Endothelial cell of umbilical vein (primary cell): ENCODE results near the gene PEAK3. TPM values are rescaled to one million over a fixed set of nuclear protein-coding genes. Genes with fewer than 3 reads are reported as not detected.

Source experiments
- BruUV-seq: library from RNA; stranded (reverse); fragments of 400-500 nt; replicated peaks from 2 replicates; lab custom pipeline; 2021; lab: Mats Ljungman, UMichigan
- CTCF ChIA-PET: fragments of 300-600, 350-600 bp; sonication (Branson Sonifier 250); formaldehyde crosslinking; loops from one replicate; lab custom pipeline; 2021; ENCODE audit warnings: antibody characterized with exemption, inconsistent platforms; lab: Charles Lee
- POLR2A ChIA-PET: fragments of 300-600, 350-600 bp; sonication (Branson Sonifier 250); formaldehyde crosslinking; loops from one replicate; lab custom pipeline; 2021; ENCODE audit warnings: antibody characterized with exemption, inconsistent platforms; lab: Charles Lee
- DNase-seq: peaks from one replicate; pipeline ENCODE4 v3.0.0-alpha.2; 2011; ENCODE audit warnings: low read depth, low spot score
- FAIRE-seq: peaks from 2 replicates; lab custom pipeline; 2011; peaks lifted over from hg19 to GRCh38; lab: Jason Lieb, UNC
- H2AFZ ChIP-seq: 2 replicates; pipeline ENCODE4 v1.6.0; 2012; ENCODE audit warnings: low read depth, low read length, control low read depth, inconsistent platforms
- H3K27ac ChIP-seq: 2 replicates; pipeline ENCODE4 v1.5.1; 2011; ENCODE audit warnings: low read depth, mild to moderate bottlenecking, control low read depth, low read length, moderate library complexity; ENCODE audit not compliant: insufficient read depth
- H3K27me3 ChIP-seq, 2 experiments: 2 replicates each; pipeline versions ENCODE4 v1.6.0 to v1.6.1; 2011; ENCODE audit warnings: low read length in 2 of 2, mixed read lengths in 1 of 2; ENCODE audit not compliant: control insufficient read depth in 2 of 2, insufficient read depth in 2 of 2
- H3K36me3 ChIP-seq, 2 experiments: 2 replicates in 1 of 2; 3 replicates in 1 of 2; pipeline ENCODE4 v1.5.1; 2011; ENCODE audit warnings: low read length in 2 of 2, mild to moderate bottlenecking in 1 of 2, moderate library complexity in 1 of 2; ENCODE audit not compliant: control insufficient read depth in 2 of 2, insufficient read depth in 2 of 2; ENCODE audit errors: extremely low read depth in 1 of 2
- H3K4me1 ChIP-seq: 3 replicates; pipeline ENCODE4 v1.5.1; 2011; ENCODE audit warnings: mild to moderate bottlenecking, low read length; ENCODE audit not compliant: control insufficient read depth, insufficient read depth; ENCODE audit errors: extremely low read depth
- H3K4me2 ChIP-seq: 2 replicates; pipeline ENCODE4 v1.6.1; 2011; ENCODE audit warnings: low read length, control low read depth, mixed read lengths; ENCODE audit not compliant: insufficient read depth
- H3K4me3 ChIP-seq, 3 experiments: fragments of 200-600 bp in 1 of 3; sonication (generic), shearing (Covaris generic) in 1 of 3; replicated peaks in 1 of 3; 2 replicates each; pipeline ENCODE4 v1.5.1; 2011 to 2016; ENCODE audit warnings: control low read depth in 3 of 3, low read length in 3 of 3, mild to moderate bottlenecking in 2 of 3, inconsistent platforms in 1 of 3, low read depth in 1 of 3, moderate library complexity in 1 of 3; ENCODE audit not compliant: insufficient read depth in 1 of 3
- H3K79me2 ChIP-seq: 2 replicates; pipeline ENCODE4 v1.6.0; 2012; ENCODE audit warnings: low read length, inconsistent platforms; ENCODE audit not compliant: control insufficient read depth, insufficient read depth
- H3K9ac ChIP-seq: replicated peaks from 2 replicates; pipeline ENCODE3; 2011; ENCODE audit warnings: low read length, control low read depth; ENCODE audit not compliant: insufficient read depth; ENCODE audit errors: extremely low read depth
- H3K9me1 ChIP-seq: replicated peaks from 3 replicates; pipeline ENCODE4 v1.6.0; 2011; ENCODE audit warnings: mild to moderate bottlenecking, low read length; ENCODE audit not compliant: control insufficient read depth, insufficient read depth; ENCODE audit errors: extremely low read depth
- H3K9me3 ChIP-seq: replicated peaks from 2 replicates; pipeline ENCODE4 v1.5.1; 2012; ENCODE audit warnings: low read length, inconsistent platforms; ENCODE audit not compliant: control insufficient read depth, insufficient read depth
- H4K20me1 ChIP-seq: replicated peaks from 2 replicates; pipeline ENCODE3; 2011; ENCODE audit warnings: mild to moderate bottlenecking, low read length; ENCODE audit not compliant: control insufficient read depth, insufficient read depth; ENCODE audit errors: extremely low read depth
- CTCF ChIP-seq, 2 donors: IDR thresholded peaks; 1 replicate in 1 of 2; 2 replicates in 1 of 2; pipeline ENCODE4 v1.5.1; 2011; ENCODE audit warnings: low read length in 2 of 2, mild to moderate bottlenecking in 2 of 2, moderate library complexity in 2 of 2, control low read depth in 1 of 2, inconsistent platforms in 1 of 2, low read depth in 1 of 2; ENCODE audit not compliant: insufficient read depth in 1 of 2; ENCODE audit errors: extremely low read depth in 1 of 2
- EZH2 ChIP-seq: IDR thresholded peaks from 2 replicates; pipeline ENCODE4 v1.6.1; 2012; ENCODE audit warnings: borderline replicate concordance, low read depth, mild to moderate bottlenecking, moderate library complexity, low read length, inconsistent platforms; ENCODE audit not compliant: severe bottlenecking
- FOS ChIP-seq: IDR thresholded peaks from 2 replicates; pipeline ENCODE4 v1.6.1; 2011; ENCODE audit warnings: mild to moderate bottlenecking, low read length, moderate library complexity, borderline replicate concordance; ENCODE audit not compliant: insufficient read depth
- JUN ChIP-seq: IDR thresholded peaks from 2 replicates; pipeline ENCODE4 v1.6.1; 2011; ENCODE audit warnings: borderline replicate concordance, low read depth; ENCODE audit not compliant: insufficient read length, insufficient read depth
- MAX ChIP-seq: IDR thresholded peaks from 2 replicates; pipeline ENCODE4 v1.6.1; 2011; ENCODE audit not compliant: insufficient read depth, insufficient read length
- MYC ChIP-seq: IDR thresholded peaks from one replicate; pipeline ENCODE4 v1.6.1; 2011; ENCODE audit warnings: mild to moderate bottlenecking, low read depth, low read length
- POLR2A ChIP-seq: IDR thresholded peaks from 2 replicates; pipeline ENCODE4 v1.6.1; 2012; ENCODE audit warnings: low read depth, mild to moderate bottlenecking, control low read depth, low read length
- POLR2AphosphoS5 ChIP-seq: IDR thresholded peaks from 2 replicates; pipeline ENCODE4 v1.6.1; 2012; ENCODE audit warnings: low read depth, mild to moderate bottlenecking, control low read depth, low read length, moderate library complexity; ENCODE audit not compliant: insufficient read depth
- dilution Hi-C: fragments of 300-500 bp; cut with MboI; formaldehyde crosslinking; loops from one replicate; pipeline ENCODE4 v1.15.0; 2019; ENCODE audit warnings: low sequenced_read_pairs; ENCODE audit not compliant: extremely low pct_ligation_motif_present
- intact Hi-C: fragments of 100-400 bp; cut with micrococcal nuclease; formaldehyde crosslinking; loops from one replicate; pipeline ENCODE4 v1.10.0; 2022
- polyA plus RNA-seq, 4 experiments: library from polyadenylated mRNA; depleted of rRNA in 3 of 4; stranded (reverse) in 3 of 4; unstranded in 1 of 4; fragments of >200 nt; gene quantifications; 2 replicates each; pipeline versions ENCODE4 v1.2.1 to v1.2.3, GENCODE V29; 2011 to 2012; ENCODE audit warnings: missing spikeins in 1 of 4
- total RNA-seq: library from RNA; stranded (reverse); gene quantifications from 2 replicates; pipeline ENCODE4 v1.2.3, GENCODE V29; 2021

PEAK3 gene
- total and polyA plus RNA-seq, 2 donors (not counting 3 experiments of a cell fraction or from before 2014, with no cell fraction given): 0.03 TPM; not detected in 1

GRCh38 chr19:2253106-2254063 is 28.6 kb downstream of the PEAK3 start:
- BruUV-seq: no TSS peak
- no peaks in the 10 kb centered on the region for H3K79me2 ChIP-seq
- H2AFZ ChIP-seq: no peak overlapping the region
- TF ChIP-seq POLR2AphosphoS5 (no peak), CTCF (IDR thresholded peaks at IDR 0.05; ENCODE audit: extremely low read depth in 1 of 2, insufficient read depth in 1 of 2, low read depth in 1 of 2, low read length in 2 of 2) (peak in 1 of 2 donors; percentile 45), MAX (no peak), POLR2A (no peak), JUN (no peak), FOS (no peak), EZH2 (peak; percentile 70), MYC (no peak)
- intact Hi-C loops (loop anchor here (1.0 kb wide), 1 partner anchor 17 kb away; the partner anchor contains the start of genes PLEKHJ1 and SF3A2), dilution Hi-C loops (no loop called here)
- H3K4me2 ChIP-seq: no peak overlapping the region
- H3K4me1 ChIP-seq: peaks cover 11% of the 10 kb centered on the region
- H3K9me1 ChIP-seq: no peaks in the 10 kb centered on the region
- peaks cover 22 to 40% of the 10 kb centered on the region in 2 experiments for H3K27me3 ChIP-seq
- ChIA-PET POLR2A (no interaction called here), CTCF (interaction anchor here (1.0 to 3.2 kb wide), 6 partner anchors 8 to 97 kb away, joined by 3 to 15 read pairs (median 11); partner anchors contain the start of gene PLEKHJ1)
- no peaks in the 10 kb centered on the region for H4K20me1 ChIP-seq
- no peak overlapping the region for H3K9ac ChIP-seq
- FAIRE-seq (no peak), DNase-seq (no peak)
- no peaks in the 10 kb centered on the region for H3K9me3 ChIP-seq
- peaks cover 0 to 4% of the 10 kb centered on the region in 2 experiments for H3K36me3 ChIP-seq
- no peak overlapping the region for H3K4me3 ChIP-seq
- H3K27ac ChIP-seq: no peak overlapping the region
